Pons (tissue), 1 donor: ENCODE results near the gene PIGQ.

Experiments
- DNase-seq: peaks from one replicate; pipeline ENCODE4 v3.0.0-alpha.2; 2016; ENCODE audit warnings: low spot score

Gene PIGQ

DNA sequence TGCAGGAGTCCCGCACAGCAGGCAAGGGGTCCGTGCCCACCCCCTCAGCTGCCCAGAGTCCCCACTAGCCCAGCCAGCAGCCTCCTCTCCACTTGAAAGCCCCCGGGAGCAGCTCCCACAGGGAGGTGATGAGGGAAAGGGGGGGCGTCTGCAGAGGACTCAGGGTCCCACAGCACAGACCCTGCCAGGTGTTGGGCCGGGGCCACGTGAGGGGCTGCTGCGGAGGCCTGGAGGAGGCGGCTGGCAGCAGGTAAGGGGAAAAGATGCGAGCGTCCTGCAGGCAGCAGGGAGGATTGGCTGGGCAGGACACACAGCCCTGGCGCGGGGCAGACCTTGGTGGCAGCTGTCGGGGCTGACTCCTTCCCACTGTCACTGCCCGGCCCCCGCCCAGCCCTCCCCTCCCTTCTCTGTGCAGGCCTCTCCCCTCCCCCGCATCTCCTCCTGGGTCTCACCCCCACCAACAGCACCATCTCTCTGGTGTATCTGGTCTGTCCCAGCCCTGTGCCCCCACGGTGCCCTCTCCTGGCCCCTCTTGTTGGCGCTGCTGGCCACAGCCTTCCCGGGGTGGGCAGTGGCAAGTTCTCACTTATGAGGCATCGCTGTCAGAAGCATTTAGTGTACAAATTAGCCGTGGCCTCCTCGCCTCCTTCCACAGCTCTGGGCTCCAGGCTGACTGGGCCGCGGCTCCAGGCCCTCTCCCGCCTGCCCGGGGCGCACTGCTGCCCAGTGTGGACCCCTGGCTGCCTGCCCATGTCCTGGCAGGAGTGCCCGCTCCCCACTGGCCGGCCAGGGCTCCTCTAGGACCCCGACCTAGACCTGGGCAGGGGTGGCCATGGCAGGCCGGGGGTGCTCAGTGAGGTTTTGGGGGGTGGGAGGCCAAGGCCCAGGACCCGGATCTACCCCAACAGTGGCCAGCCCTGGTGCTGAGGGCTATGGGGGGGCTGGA, 14.0 kb upstream of the PIGQ start:
- no peak for DNase-seq

DNA sequence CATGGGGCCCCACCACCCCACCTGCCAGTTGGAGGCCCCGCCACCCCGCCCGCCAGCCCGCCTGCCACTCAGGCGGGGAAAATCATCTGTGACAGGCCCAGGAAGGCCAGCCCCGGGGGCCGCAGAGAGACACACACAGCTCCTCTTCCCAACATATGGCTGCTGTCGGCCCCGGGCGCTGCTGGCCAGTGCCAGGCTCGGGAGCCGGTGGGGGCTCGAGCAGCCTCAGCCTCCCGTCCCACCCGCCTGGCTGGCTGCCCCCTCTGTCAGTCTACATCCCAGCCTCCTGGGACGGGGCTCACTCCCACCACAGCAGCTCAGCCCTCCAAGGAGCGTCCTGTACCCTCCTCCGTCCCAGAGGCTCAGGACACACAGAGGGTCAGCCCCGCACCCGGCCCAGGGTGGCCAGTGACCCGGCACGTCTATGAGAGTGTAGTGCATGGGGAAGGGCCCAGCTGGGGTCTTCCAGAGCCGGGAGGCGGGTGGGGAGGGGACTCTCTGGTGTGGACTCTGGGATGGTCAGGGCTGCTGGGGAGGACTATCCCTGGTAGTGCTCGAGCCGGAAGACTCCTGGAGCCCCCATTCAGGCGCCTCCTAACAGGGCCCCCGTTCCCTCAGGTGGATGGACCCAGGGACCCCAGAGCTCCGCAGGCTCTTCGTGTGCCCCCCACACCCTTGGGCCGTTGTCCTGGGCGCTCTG, 13.1 kb upstream of the PIGQ start:
- DNase-seq: no peak

DNA sequence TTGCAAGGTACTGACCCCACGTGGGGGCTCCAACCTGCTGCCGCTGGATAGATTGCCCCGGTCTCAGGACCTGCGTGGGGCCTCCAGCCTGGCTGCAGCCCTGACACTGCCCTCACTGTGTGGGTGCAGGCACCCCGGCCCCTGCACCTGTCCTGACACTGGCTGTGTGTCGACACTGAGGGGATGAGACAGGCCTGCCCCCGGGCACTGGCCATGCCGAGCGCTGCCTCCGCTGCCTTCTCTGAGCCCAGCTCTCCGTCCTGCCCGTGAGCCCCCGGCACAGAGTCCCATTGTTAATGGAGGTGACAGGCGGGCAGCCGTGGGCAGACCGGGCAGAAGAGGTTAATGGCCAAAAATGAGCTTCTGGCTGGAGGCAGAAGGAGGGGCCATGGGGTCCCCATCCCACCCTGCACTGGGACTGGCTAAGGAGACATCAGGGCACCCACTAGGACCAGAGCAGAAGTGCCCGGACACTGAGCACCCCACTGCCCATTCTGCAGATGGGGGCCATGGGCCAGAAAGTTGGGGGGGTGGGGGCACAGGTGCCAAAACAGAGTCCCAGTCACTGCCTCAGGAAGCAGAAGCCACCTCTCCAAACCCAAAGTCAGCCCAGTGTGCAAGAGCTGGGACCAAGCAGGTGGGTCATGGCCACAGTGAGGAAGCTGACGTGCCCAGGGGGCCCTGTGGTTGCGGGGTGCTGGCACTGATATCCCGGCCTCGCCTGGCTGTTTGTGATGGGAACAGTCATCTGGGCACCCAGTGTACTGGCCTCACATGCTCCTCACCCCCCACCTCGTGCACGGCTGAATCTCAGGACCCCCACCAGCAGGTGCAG, 12.1 kb upstream of the PIGQ start:
- no peak for DNase-seq

DNA sequence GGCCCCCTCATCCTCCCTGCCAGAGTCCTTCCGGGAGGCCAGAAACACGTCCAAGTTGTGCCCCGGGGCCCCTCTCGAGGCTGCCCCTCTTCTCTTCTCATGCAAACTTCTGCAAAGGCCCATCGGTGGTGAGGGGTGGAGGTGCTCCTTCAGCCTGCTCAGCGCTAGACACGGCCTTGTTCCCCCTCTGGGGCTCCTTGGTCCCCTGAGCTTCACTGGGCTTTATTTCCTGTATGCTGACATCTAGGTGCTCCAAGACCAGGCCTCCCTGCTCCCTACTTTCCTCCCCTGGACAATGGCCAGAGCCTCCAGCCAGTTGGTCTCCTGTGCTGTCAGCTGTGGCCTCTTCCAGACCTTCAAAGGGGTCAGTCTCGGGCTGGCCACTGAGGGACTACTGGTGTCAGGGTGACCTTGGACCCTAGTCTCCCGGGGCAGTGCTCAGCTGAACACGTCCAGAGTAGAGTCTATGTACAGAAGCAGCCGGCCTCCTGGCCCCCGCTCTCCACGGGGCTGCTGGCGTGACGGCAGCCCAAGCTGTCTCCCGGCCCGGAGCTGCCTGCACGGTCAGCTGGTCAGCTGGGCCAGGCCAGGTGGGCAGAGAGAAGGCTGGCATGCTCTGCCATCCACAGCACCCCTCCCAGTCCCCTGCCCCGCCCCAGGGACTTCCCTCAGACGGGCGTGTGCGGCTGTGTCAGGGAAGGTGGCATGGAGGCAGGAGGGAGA, 11.3 kb upstream of the PIGQ start:
- DNase-seq: no peak

DNA sequence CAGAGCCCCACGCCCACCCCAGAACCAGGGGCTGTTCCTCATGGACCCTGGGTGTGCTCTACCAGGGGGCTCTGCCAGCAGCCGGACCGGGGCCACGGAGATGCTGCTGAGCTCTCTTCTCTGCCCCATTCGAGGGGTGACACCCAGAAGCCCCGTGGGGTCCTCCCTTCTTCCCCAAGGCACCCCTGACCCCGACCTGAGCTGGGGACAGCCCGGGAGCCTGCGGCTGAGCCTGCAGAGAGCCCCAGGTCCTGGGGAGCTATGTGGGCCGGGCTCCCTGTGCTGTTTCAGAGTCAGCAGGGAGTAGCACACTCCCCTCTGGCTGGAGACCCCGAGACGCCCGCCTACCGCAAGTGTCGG, 10.8 kb upstream of the PIGQ start:
- no peak for DNase-seq

DNA sequence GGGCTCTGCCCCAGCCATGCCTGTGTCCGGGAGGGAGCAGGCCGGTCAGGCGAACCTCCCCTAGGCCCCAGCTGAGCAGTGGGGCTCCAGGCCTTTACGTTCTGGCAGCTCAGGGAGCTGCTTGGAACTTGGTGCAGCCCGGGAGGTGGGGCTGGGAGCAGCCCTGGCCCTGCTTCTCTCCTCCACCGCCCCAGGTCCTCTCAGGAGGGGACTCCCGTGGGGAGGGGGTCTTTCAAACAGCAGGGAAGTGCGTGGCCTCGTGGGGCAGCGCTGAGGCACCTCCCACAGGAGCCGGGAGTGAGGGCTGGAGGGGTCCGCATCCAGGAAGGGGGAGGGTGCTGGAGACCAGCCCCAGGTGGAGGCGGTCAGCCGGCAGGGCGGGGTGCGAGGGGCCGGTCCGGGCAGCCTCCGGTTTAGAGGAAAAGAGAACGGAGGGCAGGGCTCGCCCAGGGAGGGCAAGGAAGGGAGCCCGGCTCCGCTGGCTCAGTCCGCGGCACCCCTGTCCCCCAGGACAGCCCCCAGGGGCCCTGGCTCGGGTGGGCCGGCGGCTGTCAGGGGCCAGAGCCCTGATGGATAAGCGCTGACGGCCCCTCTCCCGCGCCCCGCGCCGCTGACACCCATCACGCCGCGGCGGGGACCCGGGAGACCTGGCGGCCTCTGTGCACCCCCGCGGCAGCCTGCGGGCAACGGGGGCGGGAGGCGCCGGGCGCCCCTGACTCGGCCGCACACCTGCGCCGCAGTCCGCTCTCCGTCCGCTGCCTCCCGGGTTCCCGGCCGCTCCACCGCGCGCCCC, 10.2 kb upstream of the PIGQ start:
- no peak for DNase-seq

DNA sequence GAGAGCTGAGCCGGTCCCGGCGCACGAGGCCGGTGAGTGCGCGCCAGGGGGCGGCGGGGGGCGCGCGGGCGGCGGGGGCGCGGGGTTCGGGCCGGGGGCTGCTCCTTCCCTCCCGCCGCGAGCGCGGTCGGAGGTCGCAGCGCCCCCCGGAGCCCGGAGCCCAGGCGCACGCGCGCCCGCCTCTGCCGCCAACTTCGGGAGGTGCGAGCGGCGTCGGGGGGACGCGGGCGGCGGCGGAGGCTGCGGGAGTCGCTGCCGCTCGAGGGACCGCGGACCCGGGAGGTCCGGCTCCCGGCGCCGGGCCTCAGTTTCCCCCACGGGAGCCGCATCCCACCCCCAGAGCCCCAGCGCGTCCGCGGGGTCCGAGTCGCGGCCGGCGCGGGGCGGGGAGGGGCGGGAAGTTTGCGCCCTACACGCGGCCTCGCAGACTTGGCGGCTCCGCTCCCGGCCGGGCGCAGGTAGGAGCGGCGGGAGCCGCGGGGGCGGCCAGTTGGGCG, 9.5 kb upstream of the PIGQ start, which contains the start of gene PRR35:
TSS of gene PRR35 (plus strand) at position 191 of the 497 bp plus-strand sequence. CDS start 2,901 bp downstream, outside the sequence.
- DNase-seq: no peak

DNA sequence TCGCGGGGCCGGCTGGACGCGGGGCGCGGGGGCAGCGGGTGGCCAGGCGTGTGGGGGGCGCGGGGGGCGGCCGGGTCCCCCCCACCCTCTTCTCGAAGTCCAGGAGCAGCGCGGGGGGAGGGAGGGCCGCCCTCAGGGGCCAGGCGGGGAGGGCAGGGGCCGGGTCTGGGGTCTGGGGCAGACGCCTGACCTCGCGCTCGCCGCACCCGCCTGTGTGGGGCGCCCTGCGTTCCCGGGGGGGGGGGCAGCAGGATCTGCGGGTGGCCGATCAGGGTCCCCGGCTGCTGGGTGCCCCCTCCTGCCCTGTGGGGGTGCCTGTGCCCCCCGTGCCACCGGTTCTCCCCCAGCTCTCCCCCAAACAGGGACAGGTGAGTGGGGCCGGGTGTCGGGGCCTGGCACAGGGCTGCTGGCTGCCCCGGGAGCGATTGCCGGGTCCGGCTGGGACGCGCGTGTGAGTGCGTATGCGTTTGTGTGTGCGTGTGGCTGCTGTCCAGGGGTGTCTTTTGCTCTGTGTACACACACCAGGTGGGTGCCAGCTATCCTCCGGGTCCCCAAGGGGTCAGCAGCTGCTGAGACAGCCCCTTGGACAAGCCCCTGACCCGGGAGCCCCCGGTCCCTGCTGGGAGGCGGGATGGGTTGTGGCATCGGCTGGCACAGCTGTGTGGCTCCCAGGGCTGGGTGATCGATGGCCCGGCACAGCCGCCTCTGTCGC, 8.9 kb upstream of the PIGQ start:
- no peak for DNase-seq

DNA sequence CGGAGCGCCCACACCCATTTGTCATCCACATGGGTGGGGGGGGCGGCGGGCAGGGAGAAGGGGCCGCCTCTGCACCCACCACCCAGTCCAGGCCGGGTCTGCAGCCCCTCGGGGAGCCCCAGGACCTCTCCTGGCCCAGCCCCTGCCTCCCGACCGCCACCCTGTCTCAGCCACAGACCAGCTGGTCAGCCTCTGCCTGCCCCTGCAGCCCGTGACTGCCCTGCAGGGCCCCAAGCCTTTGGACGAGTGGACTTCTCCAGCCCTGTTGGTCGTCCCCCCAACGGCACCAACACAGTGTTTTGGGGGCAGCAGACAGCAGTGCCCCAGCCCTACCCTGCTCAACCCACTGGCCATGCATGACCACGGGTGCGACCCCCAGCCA, 8.4 kb upstream of the PIGQ start:
- DNase-seq: no peak

DNA sequence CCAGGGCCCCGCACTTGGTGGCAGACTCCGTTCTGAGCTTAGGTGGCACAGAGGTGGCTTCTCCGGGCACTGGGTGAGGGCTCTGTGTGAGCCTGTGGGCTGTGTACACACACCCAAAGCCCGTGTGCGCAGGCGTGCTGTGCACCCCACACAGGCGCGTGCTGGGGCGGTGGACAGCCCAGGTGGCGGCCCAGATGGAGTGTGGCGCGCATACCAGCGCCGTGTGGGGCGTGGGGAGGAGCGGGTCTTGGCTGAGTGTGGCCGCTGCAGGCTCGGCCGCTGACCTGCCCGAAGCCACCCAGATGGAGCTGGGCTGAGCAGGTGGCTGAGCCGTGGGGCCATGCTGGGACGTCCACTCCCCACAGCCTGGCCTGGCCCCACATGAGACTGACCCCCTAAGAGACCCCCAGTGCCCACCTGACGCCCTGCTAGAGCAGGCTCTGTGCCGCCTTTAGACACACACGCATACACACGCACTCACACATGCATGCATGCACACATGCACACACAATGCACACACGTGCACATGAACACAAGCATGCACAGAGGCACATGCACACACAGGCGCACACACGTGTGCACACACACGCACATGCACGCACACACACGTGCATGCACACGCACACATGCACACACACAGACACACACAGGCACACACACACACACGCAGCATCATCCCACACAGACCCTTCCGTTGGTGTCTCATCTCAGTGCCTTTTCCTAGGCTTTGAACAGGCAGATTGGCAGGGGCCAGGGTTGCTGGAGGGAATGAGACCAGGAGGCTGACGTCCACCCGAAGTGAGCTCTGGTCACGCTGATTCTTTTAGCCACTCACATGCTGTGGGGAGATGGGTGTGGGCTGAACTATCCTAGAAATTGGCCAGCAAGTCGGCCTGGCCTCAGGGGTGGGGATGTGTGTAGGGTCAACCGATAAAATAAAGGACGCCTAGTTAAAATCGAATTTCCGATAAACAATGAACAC, 7.5 kb upstream of the PIGQ start:
- no peak for DNase-seq

DNA sequence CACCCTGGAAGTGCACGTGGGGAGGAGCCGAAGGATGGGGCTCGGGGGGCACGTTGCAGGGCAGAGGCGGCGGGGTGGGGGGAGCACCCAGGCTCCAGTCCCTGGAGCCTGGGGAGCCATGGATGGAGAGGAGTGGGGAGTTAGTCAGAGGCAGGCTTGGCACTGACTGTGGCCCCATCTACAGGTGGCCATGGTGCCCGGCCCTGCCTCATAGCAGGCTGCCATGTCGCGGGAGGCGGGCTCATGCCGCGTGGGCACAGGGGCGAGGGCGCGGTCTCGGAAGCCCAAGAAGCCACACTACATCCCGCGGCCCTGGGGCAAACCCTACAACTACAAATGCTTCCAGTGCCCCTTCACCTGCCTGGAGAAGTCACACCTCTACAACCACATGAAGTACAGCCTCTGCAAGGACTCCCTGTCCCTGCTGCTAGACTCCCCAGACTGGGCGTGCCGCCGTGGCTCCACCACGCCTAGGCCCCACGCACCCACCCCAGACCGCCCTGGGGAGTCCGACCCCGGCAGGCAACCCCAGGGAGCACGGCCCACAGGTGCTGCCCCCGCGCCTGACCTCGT, 6.6 kb upstream of the PIGQ start:
- no peak for DNase-seq

DNA sequence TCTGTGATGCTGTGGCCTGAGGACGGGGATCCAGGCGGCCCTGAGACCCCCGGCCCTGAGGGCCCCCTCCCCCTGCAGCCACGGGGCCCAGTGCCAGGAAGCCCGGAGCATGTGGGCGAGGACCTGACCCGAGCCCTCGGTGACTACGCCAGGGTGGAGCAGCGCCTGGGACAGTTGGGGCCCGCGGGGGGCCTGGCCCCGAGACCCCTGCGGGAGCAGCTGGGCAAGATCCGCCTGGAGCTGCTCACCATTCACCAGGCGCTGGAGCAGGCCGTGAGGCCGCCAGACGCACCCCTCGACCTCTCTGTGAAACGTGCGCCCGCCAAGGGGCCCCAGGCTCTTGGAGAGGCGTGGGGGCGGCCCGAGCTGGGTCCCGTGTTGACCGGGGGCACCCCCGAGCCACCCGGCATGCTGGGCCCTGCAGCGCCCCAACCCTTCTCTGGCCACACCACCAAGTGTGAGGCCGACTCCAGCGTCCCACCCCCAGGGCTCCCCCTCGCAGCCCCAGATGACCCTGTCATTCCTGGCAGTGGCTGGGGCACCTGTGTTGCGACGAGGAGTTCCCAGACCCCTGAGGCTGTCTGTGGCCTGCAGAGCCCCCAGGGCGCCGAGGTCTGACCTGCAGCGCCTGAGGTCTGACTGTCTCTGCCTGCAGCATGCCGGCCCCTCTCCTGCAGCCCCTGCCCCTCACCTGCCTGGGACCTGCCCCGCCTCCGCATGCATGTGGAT, 4.9 kb upstream of the PIGQ start:
- DNase-seq: no peak

DNA sequence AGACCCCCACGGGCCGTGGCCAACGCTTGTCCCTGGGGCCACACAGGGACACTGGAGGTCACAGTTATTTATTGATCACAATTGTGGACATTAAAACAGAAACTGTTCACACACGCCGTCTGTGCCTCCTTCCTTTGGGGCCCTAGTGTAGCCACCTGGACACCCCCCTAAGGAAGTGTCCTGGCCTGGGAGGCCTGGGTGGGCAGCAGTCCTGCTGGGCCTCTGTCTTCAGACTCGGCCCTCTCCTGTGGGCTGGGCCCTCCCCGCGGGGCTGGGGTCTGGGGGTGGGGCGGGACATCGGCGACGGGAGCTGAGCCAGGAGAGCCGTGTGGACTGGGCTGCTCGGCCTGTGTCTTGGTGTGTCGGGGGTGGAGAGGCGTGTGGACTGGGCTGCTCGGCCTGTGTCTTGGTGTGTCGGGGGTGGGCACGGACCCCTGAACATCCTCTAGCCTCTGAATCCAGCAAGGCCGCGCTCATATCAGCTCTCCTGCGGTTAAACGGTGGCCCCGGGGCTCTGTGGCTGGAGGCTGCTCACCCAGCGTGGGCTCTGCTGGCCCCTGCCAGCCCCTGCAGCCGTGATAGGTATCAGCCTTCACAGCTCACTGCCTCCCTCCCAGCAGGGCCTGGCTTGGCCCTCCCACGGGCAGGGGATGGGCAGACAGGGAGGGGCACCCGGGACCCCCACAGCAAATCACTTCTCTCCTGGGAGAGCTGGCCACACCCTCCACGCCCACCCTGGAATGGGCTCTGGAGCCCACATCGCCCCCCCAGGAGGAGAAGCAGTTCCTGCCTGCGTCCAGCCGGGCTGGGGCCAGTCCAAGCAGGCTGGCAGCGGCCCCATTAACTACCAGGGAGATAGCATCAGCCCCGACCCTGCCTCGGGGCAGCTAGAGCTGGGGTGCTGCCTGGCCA, 4.1 kb upstream of the PIGQ start:
- no peak for DNase-seq

DNA sequence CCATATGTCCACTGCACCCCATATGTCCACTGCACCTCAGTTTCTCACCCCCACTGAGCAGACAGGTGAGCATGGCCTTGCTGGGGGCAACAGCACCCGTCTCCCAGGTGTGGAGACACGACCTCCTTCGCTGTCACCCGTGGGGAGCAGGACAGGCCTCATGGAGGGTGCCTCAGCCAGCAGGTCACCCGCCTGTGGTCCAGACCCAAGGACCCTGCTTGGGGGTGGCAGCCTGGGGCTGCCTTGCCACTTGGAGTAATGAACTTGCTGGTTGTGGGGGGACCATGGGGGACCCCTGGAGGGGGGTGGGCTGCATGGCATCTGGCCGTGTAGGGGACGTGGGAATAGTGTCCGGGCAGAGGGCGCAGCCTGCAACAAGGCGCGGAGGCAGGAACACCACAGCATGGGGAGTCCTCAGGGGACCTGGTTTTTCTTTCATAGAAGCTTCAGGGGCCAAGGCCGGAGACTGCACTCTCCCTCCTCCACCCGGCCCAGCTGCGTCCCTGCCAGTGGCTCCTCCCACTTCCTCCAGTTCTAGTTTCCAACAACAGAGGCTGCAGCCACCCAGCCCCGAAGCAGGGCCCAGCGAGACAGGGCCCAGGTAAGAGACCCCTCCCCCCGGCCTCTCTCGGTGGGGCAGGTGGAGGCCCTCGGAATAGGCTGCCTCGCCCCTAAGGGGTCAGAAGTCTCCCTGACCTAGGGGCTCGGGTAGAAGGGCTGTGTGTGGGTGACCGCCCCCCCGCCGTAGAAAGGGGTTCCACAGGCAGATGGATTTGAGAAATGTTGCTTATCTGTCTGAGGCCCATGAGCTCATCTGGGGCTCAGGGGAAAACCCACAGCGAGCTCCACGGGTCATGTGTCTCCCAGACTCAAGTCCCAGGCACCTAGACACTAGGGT, 3.0 kb upstream of the PIGQ start, which contains the start of gene NHLRC4:
TSS of gene NHLRC4 (plus strand) at position 531 of the 898 bp plus-strand sequence. CDS start 1,043 bp downstream, outside the sequence.
- DNase-seq: no peak
